ENCODE measurements around the gene ZRANB1.

Gene ZRANB1

DNA sequence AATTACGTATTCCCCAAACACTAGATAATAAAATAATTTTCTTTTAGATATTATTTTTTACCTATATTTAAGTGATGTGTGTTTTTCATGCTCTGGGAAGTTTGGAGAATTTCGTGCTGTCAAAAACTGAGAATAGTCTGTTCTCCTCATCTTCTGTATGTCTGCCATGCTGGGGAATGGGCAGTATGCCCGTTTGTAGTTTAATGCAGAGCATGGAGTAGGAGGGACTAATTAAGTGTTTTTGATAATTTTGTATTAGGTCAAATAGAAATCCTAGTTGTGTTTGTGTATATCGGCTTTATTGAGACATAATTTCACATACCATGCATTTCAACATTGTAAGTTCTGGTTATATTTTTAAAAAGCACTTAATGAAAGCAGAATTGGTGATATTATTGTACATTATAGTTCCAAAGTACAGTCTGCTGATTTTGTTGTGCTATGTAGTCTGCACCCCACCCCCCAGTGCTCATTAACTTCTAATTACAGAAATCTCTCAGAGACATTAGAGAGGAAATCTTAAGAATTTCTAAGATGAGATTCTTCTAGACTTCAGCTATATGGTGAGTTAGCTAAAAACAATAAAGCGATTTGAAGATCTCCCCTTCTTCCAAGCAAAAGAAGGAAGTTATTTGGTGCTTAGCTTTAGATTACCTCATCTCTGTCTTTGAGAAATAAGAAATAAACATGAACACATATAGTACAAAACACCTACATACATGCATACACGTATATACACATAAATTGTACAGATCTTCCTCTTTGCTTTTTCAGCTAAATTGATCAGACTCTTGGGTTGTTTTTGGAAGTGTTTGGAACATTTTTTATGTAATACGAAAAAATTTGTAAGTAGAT, 22.2 kb downstream of the ZRANB1 start:
- H3K9ac ChIP-seq (ENCODE audit: low read depth, low read length), result no peak overlapping the region
- H3K36me3 ChIP-seq (ENCODE audit: insufficient read depth, low read length), result peaks cover 41% of the 10 kb centered on the region
- no peak overlapping the region for H3K27ac ChIP-seq (ENCODE audit: low read depth, low read length)
- no peaks in the 10 kb centered on the region for H3K4me1 ChIP-seq (ENCODE audit: insufficient read depth, low read length)
- H3K9me3 ChIP-seq (ENCODE audit: insufficient read depth, low read depth, low read length), result no peaks in the 10 kb centered on the region
- no peak overlapping the region for H3K4me3 ChIP-seq (ENCODE audit: low read length)
- WGBS, result 83% methylated on average over 4 of the region's 7 CpGs
- H3K27me3 ChIP-seq (ENCODE audit: insufficient read depth, low read length), result no peaks in the 10 kb centered on the region

DNA sequence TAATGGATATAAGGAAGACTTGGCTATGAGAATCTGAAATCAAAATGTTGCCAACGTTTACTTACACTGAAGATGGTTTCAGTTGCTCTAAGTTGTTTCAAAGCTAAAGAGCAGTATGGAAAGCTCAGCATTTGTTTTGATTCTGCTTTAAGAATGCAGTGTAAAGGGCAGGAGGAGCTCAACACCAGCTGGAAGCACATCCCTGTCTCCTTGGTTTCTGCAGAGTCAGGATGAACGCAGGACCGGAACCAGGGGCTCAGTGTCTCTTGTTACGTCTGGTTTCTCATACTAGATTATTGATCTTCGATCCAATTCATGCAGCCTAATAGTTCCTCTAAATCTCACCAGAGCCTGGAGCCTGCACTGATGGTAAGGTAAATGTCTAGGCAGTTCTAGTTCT, 24.1 kb downstream of the ZRANB1 start:
- H3K9me3 ChIP-seq (ENCODE audit: insufficient read depth, low read depth, low read length), result no peaks in the 10 kb centered on the region
- H3K27me3 ChIP-seq (ENCODE audit: insufficient read depth, low read length), result no peaks in the 10 kb centered on the region
- peaks cover 47% of the 10 kb centered on the region for H3K36me3 ChIP-seq (ENCODE audit: insufficient read depth, low read length)
- no peaks in the 10 kb centered on the region for H3K4me1 ChIP-seq (ENCODE audit: insufficient read depth, low read length)
- H3K4me3 ChIP-seq (ENCODE audit: low read length), result no peak overlapping the region
- 94% methylated on average over 5 of the region's 5 CpGs for WGBS
- no peak overlapping the region for H3K27ac ChIP-seq (ENCODE audit: low read depth, low read length)
- H3K9ac ChIP-seq (ENCODE audit: low read depth, low read length), result no peak overlapping the region

DNA sequence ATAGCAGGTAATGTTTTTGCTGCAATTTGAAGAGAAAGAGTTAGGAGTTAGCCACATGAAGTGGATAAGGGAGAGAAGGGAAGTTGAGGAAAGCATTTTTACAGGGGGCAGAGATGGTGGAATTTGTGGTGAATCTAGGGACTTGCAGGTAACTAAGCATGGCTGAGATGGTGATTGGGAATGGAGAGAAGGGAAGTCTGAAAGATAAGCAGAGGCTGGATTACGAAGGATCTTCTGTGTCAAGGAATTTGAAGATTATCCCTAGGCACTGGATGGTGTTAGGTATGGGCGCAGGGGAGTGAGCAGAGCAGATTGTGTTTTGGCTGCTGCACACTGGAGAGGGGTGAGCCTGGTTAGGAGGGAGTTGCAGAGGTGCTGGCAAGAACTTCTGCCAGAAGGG, 25.3 kb downstream of the ZRANB1 start:
- Histone ChIP-seq H3K9me3 (ENCODE audit: insufficient read depth, low read depth, low read length) (no peaks in the 10 kb centered on the region), H3K27me3 (ENCODE audit: insufficient read depth, low read length) (no peaks in the 10 kb centered on the region), H3K4me1 (ENCODE audit: insufficient read depth, low read length) (no peaks in the 10 kb centered on the region), H3K9ac (ENCODE audit: low read depth, low read length) (no peak overlapping the region), H3K4me3 (ENCODE audit: low read length) (no peak overlapping the region), H3K27ac (ENCODE audit: low read depth, low read length) (no peak overlapping the region), H3K36me3 (ENCODE audit: insufficient read depth, low read length) (peaks cover 60% of the 10 kb centered on the region)
- 91% methylated on average over 2 of the region's 2 CpGs for WGBS

DNA sequence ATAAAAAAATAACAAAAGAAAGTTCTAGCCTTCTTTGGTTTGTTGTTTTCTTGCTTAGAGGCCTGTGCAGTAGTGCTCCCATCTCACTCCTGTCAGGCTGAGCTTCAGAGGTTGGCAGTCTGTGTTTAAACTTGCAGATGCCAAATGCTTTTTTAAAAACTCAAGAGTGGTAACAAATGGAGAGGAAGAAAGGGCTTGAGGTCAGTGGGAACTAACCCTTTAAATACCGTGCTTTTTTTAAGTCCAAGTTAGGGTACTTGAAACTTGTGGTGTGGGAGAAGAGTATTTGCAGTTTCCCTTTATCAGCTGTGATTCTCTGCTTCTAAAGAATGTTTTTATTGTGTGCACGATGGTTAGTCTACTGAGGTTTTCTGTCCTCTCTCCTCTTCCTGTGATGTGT, 29.4 kb downstream of the ZRANB1 start:
- Histone ChIP-seq H3K9ac (ENCODE audit: low read depth, low read length) (no peak overlapping the region), H3K27me3 (ENCODE audit: insufficient read depth, low read length) (no peaks in the 10 kb centered on the region), H3K4me1 (ENCODE audit: insufficient read depth, low read length) (no peaks in the 10 kb centered on the region), H3K36me3 (ENCODE audit: insufficient read depth, low read length) (peaks cover 86% of the 10 kb centered on the region), H3K27ac (ENCODE audit: low read depth, low read length) (no peak overlapping the region), H3K9me3 (ENCODE audit: insufficient read depth, low read depth, low read length) (no peaks in the 10 kb centered on the region), H3K4me3 (ENCODE audit: low read length) (no peak overlapping the region)
- 93% methylated on average over 1 of the region's 2 CpGs for WGBS

DNA sequence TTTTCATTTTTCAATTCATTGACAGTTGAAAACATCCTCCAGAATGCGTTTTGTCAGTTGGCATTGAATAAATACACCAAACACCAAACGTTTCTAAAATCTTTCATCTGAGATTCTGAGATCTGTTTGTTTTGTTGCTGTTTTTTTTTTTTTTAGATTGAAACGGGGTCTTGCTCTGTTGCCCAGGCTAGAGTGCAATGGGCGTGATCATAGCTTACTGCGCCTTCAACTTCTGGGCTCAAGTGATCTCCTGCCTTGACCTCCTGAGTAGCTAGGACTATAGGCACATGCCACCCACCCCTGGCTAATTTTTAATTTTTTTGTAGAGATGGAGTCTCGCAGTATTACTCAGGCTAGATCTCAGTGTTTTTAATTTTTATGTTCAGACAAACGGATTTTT, 30.7 kb downstream of the ZRANB1 start:
- no peak overlapping the region for H3K4me3 ChIP-seq (ENCODE audit: low read length)
- peaks cover 72% of the 10 kb centered on the region for H3K36me3 ChIP-seq (ENCODE audit: insufficient read depth, low read length)
- H3K9me3 ChIP-seq (ENCODE audit: insufficient read depth, low read depth, low read length), result no peaks in the 10 kb centered on the region
- no peaks in the 10 kb centered on the region for H3K27me3 ChIP-seq (ENCODE audit: insufficient read depth, low read length)
- 97% methylated on average over 7 of the region's 7 CpGs for WGBS
- H3K27ac ChIP-seq (ENCODE audit: low read depth, low read length), result no peak overlapping the region
- H3K9ac ChIP-seq (ENCODE audit: low read depth, low read length), result no peak overlapping the region
- H3K4me1 ChIP-seq (ENCODE audit: insufficient read depth, low read length), result no peaks in the 10 kb centered on the region

DNA sequence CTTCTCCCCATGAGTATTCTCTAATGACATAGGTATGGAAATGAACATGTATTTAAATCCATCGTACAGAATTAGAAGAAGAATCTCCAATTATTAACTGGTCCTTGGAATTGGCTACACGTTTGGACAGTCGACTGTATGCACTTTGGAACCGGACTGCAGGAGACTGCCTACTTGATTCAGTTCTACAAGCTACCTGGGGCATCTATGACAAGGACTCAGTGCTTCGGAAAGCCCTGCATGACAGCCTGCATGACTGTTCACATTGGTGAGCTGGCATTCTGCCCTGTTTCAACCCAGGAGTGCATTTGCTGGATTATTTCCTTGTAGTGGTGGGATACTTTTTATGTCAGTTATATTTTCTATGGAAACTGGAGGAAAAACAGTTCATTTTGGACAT, 32.2 kb downstream of the ZRANB1 start:
- no peaks in the 10 kb centered on the region for H3K27me3 ChIP-seq (ENCODE audit: insufficient read depth, low read length)
- no peak overlapping the region for H3K9ac ChIP-seq (ENCODE audit: low read depth, low read length)
- H3K4me1 ChIP-seq (ENCODE audit: insufficient read depth, low read length), result no peaks in the 10 kb centered on the region
- peaks cover 58% of the 10 kb centered on the region for H3K36me3 ChIP-seq (ENCODE audit: insufficient read depth, low read length)
- no peak overlapping the region for H3K27ac ChIP-seq (ENCODE audit: low read depth, low read length)
- WGBS, result 93% methylated on average over 5 of the region's 5 CpGs
- no peak overlapping the region for H3K4me3 ChIP-seq (ENCODE audit: low read length)
- no peaks in the 10 kb centered on the region for H3K9me3 ChIP-seq (ENCODE audit: insufficient read depth, low read depth, low read length)

DNA sequence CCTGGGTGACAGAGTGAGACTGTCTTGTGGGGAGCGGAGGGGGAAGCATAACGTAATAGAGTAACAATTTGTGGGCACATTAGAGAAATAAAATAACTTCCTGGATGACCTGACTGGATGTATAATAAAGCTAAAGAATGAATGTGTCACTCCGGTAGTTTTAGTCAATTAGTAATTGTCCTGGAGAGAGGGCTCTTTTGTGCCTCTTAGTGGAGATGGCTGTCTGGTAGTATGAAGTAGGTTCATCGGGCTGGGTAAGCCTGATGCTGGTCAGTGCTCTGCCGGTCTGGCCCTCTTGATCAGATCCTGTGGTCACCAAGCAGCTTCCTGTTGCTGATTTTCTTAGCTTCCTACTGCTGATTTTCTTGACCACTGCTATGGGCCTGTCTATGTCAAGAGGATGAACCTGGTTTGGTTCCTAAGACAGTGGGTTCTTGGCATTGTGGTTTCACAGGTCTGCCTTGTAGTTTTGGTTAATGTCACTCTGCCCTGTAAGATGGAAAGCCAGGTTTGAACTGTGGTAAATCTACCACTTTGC, 34.1 kb downstream of the ZRANB1 start:
- H3K9me3 ChIP-seq (ENCODE audit: insufficient read depth, low read depth, low read length), result no peaks in the 10 kb centered on the region
- H3K4me3 ChIP-seq (ENCODE audit: low read length), result no peak overlapping the region
- WGBS, result 95% methylated on average over 5 of the region's 5 CpGs
- H3K4me1 ChIP-seq (ENCODE audit: insufficient read depth, low read length), result no peaks in the 10 kb centered on the region
- no peak overlapping the region for H3K27ac ChIP-seq (ENCODE audit: low read depth, low read length)
- no peak overlapping the region for H3K9ac ChIP-seq (ENCODE audit: low read depth, low read length)
- H3K36me3 ChIP-seq (ENCODE audit: insufficient read depth, low read length), result peaks cover 56% of the 10 kb centered on the region
- no peaks in the 10 kb centered on the region for H3K27me3 ChIP-seq (ENCODE audit: insufficient read depth, low read length)

DNA sequence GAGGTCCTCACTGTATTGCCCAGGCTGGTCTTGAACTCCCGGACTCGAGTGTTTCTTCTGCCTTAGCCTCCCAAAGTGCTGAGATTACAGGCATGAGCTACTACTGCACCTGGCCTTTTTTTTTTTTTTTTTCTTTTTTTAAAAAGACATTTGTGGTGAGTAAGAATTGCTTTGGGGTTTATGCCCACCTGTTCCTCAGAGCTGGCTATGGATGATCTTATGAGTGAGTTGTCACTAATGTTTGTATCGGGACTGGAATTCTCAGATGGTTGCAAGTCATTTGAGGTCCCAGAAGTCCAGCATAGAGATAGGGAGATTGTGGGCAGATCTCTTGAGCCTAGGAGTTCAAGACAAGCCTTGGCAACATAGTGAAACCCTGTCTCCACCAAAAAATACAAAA, 35.2 kb downstream of the ZRANB1 start:
- 94% methylated on average over 3 of the region's 3 CpGs for WGBS
- no peak overlapping the region for H3K27ac ChIP-seq (ENCODE audit: low read depth, low read length)
- no peak overlapping the region for H3K9ac ChIP-seq (ENCODE audit: low read depth, low read length)
- no peaks in the 10 kb centered on the region for H3K4me1 ChIP-seq (ENCODE audit: insufficient read depth, low read length)
- peaks cover 56% of the 10 kb centered on the region for H3K36me3 ChIP-seq (ENCODE audit: insufficient read depth, low read length)
- no peak overlapping the region for H3K4me3 ChIP-seq (ENCODE audit: low read length)
- no peaks in the 10 kb centered on the region for H3K9me3 ChIP-seq (ENCODE audit: insufficient read depth, low read depth, low read length)
- no peaks in the 10 kb centered on the region for H3K27me3 ChIP-seq (ENCODE audit: insufficient read depth, low read length)

DNA sequence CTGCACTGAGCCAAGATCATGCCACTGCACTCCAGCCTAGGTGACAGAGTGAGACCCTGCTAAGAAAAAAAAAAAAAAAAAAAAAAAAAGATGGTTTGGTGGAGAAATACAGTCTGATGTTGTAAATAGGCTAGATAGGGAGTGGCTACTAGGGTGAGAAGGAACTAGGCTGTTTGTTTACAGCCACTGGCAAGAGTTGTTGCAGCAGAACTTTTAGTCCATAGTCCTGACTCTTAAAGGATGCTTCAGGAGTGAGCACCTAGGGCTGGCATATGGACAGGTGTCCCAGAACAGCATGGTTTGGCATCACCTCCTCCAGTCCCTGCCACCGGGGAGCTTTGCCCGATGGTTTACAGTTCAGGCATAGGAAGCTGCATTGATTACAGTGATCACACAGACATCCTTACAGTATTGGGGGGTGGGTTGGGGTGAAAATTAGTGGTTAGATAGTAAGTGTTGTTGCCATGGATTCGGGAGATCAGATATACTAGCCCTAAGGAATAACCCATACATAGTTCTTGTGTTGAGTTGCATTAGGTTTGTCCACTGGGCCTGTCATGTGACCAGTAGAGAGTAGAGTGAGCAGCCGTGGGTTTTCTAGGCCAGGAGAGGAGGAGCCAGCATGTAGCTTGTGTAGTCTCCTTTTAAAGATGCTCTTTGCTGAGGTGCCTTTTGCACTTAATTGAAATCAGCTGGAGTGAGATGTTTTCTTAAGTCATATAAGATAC, 35.9 kb downstream of the ZRANB1 start:
- H3K27ac ChIP-seq (ENCODE audit: low read depth, low read length), result no peak overlapping the region
- no peak overlapping the region for H3K4me3 ChIP-seq (ENCODE audit: low read length)
- H3K36me3 ChIP-seq (ENCODE audit: insufficient read depth, low read length), result peaks cover 56% of the 10 kb centered on the region
- no peak overlapping the region for H3K9ac ChIP-seq (ENCODE audit: low read depth, low read length)
- no peaks in the 10 kb centered on the region for H3K9me3 ChIP-seq (ENCODE audit: insufficient read depth, low read depth, low read length)
- 86% methylated on average over 4 of the region's 4 CpGs for WGBS
- H3K4me1 ChIP-seq (ENCODE audit: insufficient read depth, low read length), result no peaks in the 10 kb centered on the region
- H3K27me3 ChIP-seq (ENCODE audit: insufficient read depth, low read length), result no peaks in the 10 kb centered on the region

DNA sequence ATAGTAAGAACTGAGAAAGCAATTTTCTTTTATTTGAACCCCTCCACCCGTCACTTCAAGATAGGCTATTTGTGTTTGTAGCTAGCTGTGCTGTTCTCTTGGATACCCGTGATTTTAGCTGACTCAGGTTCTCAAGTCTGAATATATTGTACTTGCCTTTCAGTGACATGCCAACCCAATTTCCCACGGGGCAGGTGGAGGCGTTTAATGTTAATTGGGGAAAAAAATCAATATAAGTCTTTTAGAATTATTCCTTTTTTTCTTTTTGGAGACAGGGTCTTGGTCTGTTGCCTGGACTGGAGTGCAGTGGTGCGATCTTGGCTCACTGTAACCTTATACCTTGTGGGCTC, 36.4 kb downstream of the ZRANB1 start:
- no peaks in the 10 kb centered on the region for H3K4me1 ChIP-seq (ENCODE audit: insufficient read depth, low read length)
- peaks cover 56% of the 10 kb centered on the region for H3K36me3 ChIP-seq (ENCODE audit: insufficient read depth, low read length)
- H3K27ac ChIP-seq (ENCODE audit: low read depth, low read length), result no peak overlapping the region
- no peaks in the 10 kb centered on the region for H3K9me3 ChIP-seq (ENCODE audit: insufficient read depth, low read depth, low read length)
- H3K9ac ChIP-seq (ENCODE audit: low read depth, low read length), result no peak overlapping the region
- no peak overlapping the region for H3K4me3 ChIP-seq (ENCODE audit: low read length)
- 94% methylated on average over 5 of the region's 5 CpGs for WGBS
- no peaks in the 10 kb centered on the region for H3K27me3 ChIP-seq (ENCODE audit: insufficient read depth, low read length)

DNA sequence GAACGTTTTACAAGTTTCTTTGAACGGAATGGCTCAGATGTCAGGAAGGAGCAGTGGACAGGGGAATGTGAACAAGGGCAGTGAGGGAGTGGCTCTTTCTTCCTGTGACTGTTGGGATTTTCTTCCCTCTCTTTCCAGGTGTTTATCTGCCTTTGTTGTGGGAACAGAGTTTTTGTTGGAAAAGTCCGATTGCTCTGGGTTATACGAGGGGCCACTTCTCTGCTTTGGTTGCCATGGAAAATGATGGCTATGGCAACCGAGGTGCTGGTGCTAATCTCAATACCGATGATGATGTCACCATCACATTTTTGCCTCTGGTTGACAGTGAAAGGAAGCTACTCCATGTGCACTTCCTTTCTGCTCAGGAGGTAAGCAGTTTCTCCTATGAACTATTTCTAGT, 41.4 kb downstream of the ZRANB1 start:
- WGBS, result 90% methylated on average over 6 of the region's 6 CpGs
- no peaks in the 10 kb centered on the region for H3K4me1 ChIP-seq (ENCODE audit: insufficient read depth, low read length)
- no peaks in the 10 kb centered on the region for H3K27me3 ChIP-seq (ENCODE audit: insufficient read depth, low read length)
- H3K36me3 ChIP-seq (ENCODE audit: insufficient read depth, low read length), result peaks cover 77% of the 10 kb centered on the region
- H3K9ac ChIP-seq (ENCODE audit: low read depth, low read length), result no peak overlapping the region
- H3K27ac ChIP-seq (ENCODE audit: low read depth, low read length), result no peak overlapping the region; the same call in 1 of the 2 replicates
- H3K9me3 ChIP-seq (ENCODE audit: insufficient read depth, low read depth, low read length), result no peaks in the 10 kb centered on the region
- H3K4me3 ChIP-seq (ENCODE audit: low read length), result no peak overlapping the region
